ENCODE results near the gene TTC33.
"Not testable (repeated sequence)": the region's sequence is repeated elsewhere in the genome, so short reads cannot be mapped to it uniquely, and the experiment has no call there.

TTC33 gene

DNA sequence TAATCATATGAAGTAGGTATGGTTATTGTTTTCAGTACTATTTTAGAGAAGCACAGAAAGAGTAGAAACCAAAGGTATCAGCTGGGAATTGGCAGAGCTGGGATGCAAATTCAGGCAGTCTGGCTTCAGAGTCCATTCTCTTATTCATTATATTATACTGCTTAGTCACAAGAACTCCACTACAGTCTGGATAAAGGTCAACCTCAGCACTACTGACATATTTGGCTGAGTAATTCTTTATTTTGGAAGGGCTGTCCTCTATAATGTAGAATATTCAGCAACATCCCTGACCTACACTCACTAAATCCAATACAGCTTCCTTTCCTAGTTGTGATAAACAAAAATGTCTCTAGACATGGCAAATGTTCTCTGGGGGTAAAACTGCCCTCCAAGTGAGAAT lies 38.5 kb downstream of the TTC33 start:
- no peak for DNase-seq (ENCODE audit: low read depth in 2 of 2)

- DNase-seq (ENCODE audit: low read depth in 2 of 2): no peak
Measured at GRCh38 chr5:40716590-40716989, 39.2 kb downstream of the TTC33 start.

- DNase-seq (ENCODE audit: low read depth in 2 of 2): no peak
Measured at GRCh38 chr5:40716000-40716399, 39.8 kb downstream of the TTC33 start.

GRCh38 chr5:40714001-40714400 lies 41.8 kb downstream of the TTC33 start:
- no peak for DNase-seq (ENCODE audit: low read depth in 2 of 2)

DNA sequence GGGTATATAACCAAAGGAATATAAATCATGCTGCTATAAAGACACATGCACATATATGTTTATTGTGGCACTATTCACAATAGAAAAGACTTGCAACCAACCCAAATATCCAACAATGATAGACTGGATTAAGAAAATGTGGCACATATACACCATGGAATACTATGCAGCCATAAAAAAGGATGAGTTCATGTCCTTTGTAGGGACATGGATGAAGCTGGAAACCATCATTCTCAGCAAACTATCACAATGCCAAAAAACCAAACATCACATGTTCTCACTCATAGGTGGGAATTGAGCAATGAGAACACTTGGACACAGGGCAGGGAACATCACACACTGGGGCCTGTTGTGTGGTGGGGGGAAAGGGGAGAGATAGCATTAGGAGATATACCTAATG lies 45.2 kb downstream of the TTC33 start:
- not testable (repeated sequence) for DNase-seq (ENCODE audit: low read depth in 2 of 2)

DNA sequence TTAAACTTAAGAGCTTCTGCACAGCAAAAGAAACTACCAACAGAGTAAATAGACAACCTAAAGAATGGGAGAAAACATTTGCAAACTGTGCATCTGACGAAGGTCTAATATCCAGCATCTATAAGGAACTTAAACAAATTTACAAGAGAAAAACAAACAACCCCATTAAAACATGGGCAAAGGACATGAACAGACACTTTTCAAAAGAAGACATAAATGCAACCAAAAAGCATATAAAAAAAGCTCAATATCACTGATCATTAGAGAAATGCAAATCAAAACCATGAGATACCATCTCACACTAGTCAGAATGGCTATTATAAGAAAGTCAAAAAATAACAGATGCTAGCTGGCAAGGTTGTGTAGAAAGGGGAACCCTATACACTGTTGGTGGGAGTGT lies 50.3 kb downstream of the TTC33 start:
- not testable (repeated sequence) for DNase-seq (ENCODE audit: low read depth in 2 of 2)

- not testable (repeated sequence) for DNase-seq (ENCODE audit: low read depth in 2 of 2)
Measured at GRCh38 chr5:40702027-40702426, 53.7 kb downstream of the TTC33 start.

DNA sequence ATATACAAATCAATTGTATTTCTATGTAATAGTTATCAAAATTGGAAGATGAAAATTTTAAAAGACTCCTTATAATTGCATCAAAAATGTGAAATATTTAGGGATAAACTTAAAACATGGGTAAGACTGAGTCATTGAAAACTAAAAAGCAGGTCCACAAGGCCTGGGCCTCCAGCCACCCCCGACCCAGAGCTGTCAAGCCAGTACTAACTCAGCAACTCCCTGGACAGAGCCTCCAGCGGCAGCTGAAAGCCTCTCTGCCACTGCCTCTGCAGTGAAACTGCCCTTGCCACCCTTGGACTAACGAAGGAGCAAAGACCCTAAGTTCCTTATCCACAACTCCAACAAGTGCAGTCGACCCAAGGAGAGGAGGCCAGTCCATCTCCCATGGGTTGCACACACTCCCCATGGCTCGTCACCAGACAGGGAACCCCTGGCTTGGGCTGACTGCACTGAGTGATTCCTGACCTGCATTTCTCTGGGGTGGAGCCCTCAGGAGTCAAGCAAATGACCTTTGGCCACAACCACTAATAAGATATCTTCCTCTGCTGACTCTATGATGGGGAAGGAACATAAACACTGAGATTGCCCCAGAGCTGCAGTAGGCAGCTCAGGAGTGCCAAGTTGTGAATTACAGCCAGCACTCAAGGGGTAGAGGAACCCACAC lies 55.5 kb downstream of the TTC33 start:
- no peak for DNase-seq (ENCODE audit: low read depth in 2 of 2)

GRCh38 chr5:40694433-40694832 lies 61.3 kb downstream of the TTC33 start:
- DNase-seq (ENCODE audit: low read depth in 2 of 2): no peak

DNA sequence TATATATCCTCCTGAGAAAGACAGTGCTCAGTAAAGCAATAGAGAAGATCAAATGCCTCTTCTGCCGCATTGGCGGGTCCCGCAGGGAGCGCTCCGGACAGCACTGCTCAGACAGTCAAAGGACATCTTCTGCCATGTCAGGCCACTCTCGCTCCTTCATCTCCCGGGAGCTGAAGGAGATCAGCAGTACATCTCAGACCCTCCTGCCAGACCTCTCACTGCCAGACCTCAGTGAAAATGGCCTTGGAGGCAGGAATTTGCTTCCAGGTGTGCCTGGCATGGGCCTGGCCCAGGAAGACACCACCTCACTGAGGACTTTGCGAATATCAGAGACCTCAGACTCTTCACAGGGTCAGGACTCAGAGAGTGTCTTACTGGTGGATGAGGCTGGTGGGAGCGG lies 63.9 kb downstream of the TTC33 start:
- DNase-seq (ENCODE audit: low read depth in 2 of 2): no peak

GRCh38 chr5:40690267-40690666 lies 65.5 kb downstream of the TTC33 start:
- DNase-seq (ENCODE audit: low read depth in 2 of 2): no peak

- DNase-seq (ENCODE audit: low read depth in 2 of 2): no peak
Measured at GRCh38 chr5:40689438-40689837, 66.3 kb downstream of the TTC33 start.

DNA sequence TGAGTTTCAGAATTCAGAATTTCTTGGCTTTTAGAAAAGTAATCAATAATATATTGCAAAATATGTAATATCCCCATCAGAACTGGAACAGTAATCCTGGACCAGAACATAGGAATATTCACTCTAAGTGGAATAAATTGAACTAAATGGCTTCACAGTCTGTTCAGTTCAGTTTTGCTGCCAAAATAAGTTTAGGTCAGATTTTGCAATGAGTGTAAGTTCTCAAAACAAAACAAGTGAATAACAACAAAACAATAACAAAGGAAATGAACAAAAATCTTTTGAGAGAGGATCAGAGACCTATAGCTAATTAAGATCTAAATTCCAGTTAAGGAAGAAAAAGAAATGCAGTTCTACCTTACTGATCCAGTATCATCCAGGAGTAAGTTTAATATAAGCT lies 66.8 kb downstream of the TTC33 start:
- no peak for DNase-seq (ENCODE audit: low read depth in 2 of 2)

GRCh38 chr5:40688127-40688761 lies 67.5 kb downstream of the TTC33 start:
- peak; percentile 67 to 77 for DNase-seq (ENCODE audit: low read depth in 2 of 2)

GRCh38 chr5:40687321-40687720 lies 68.4 kb downstream of the TTC33 start:
- no peak for DNase-seq (ENCODE audit: low read depth in 2 of 2)

GRCh38 chr5:40685976-40686486 lies 69.7 kb downstream of the TTC33 start:
- DNase-seq (ENCODE audit: low read depth in 2 of 2): no peak

- no peak for DNase-seq (ENCODE audit: low read depth in 2 of 2)
Measured at GRCh38 chr5:40685193-40685592, 70.6 kb downstream of the TTC33 start.

GRCh38 chr5:40683305-40683704 lies 72.5 kb downstream of the TTC33 start:
- DNase-seq (ENCODE audit: low read depth in 2 of 2): no peak

DNA sequence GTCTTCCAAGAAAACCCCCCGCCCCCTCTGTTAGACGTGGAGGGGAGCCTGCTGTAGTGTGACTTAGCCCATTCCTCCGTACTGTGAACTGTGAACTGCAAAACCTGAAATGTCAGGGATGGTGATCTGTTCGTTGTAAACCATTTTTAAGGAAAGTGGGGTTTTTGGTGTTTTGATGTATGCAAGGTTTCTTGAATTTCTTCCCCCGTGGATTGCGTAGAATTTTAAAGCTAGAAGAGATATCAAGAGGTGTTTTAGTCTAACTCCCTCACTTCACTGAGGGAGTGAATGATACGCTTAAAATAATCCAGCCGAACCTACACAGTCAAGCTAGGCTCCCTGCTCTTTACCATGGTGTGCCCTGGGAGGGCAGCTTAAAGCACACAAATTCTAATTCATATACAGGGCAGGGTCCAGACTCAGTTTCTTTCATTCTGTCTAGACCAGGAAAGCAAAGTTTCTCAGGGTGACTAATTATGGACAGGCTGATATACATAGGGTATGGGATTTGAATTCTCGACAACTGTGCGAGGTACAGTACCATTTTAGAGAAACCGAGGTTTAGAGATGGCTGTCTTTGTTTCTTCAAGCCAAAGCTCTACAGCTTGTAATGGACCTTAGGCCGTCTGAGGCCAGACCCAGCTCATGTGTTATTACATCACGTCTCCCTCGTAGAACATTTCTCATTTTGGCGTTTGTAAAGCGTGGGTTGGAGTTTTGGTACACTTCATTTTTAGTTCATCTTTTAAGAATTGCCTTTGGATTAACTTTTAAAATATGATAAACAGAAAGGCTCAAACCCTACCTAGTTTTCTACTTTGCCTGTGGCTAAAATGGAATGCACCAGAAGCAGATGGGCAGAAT lies 73.4 kb downstream of the TTC33 start:
- DNase-seq (ENCODE audit: low read depth in 2 of 2): no peak

- peak in 1 of 2 donors; percentile 29 for DNase-seq (ENCODE audit: low read depth in 2 of 2)
Measured at GRCh38 chr5:40681363-40682153, 74.2 kb downstream of the TTC33 start.

- DNase-seq (ENCODE audit: low read depth in 2 of 2): no peak
Measured at GRCh38 chr5:40680741-40681362, 74.9 kb downstream of the TTC33 start.

All from stimulated activated CD8-positive, alpha-beta memory T cell treated with anti-CD3 and anti-CD28 coated beads, Interleukin-2, amount 100 ng/mL, for 48 hours (primary cell).